BJ (cell line): ENCODE results near the gene DBNL. TPM values are rescaled to one million over a fixed set of nuclear protein-coding genes. Genes with fewer than 3 reads are reported as not detected.

Experiments
- CTCF ChIA-PET: fragments of 350-600 bp; formaldehyde crosslinking; extraction: SDS; loops from one replicate; lab custom pipeline; 2021; ENCODE audit warnings: antibody characterized with exemption, inconsistent platforms; lab: Yijun Ruan, JAX
- POLR2A ChIA-PET: fragments of 300-600 bp; sonication (Branson Sonifier 250); formaldehyde crosslinking; extraction: SDS; loops from one replicate; lab custom pipeline; 2021; ENCODE audit warnings: antibody characterized with exemption; lab: Charles Lee
- DNase-seq: peaks from one replicate; pipeline ENCODE4 v3.0.0-alpha.2; 2011; ENCODE audit warnings: low read depth
- H3K27me3 ChIP-seq: 2 replicates; pipeline ENCODE4 v1.6.0; 2011; ENCODE audit warnings: low read length; ENCODE audit not compliant: control insufficient read depth, insufficient read depth
- H3K36me3 ChIP-seq: 2 replicates; pipeline ENCODE4 v1.5.1; 2011; ENCODE audit warnings: low read length; ENCODE audit not compliant: control insufficient read depth, insufficient read depth
- H3K4me3 ChIP-seq: 2 replicates; pipeline ENCODE4 v1.5.1; 2011; ENCODE audit warnings: low read depth, mild to moderate bottlenecking, control low read depth, low read length
- CTCF ChIP-seq: IDR thresholded peaks from 2 replicates; pipeline ENCODE4 v1.5.1; 2011; ENCODE audit warnings: low read depth, mild to moderate bottlenecking, control low read depth, inconsistent platforms, low read length, moderate library complexity; ENCODE audit not compliant: insufficient read depth
- polyA plus RNA-seq: library from polyadenylated mRNA; depleted of rRNA; stranded (reverse); fragments of >200 nt; gene quantifications from 2 replicates; pipeline ENCODE4 v1.2.3, GENCODE V29; 2011

The DBNL gene
- polyA plus RNA-seq, 1 experiment, result 140 TPM

DNA sequence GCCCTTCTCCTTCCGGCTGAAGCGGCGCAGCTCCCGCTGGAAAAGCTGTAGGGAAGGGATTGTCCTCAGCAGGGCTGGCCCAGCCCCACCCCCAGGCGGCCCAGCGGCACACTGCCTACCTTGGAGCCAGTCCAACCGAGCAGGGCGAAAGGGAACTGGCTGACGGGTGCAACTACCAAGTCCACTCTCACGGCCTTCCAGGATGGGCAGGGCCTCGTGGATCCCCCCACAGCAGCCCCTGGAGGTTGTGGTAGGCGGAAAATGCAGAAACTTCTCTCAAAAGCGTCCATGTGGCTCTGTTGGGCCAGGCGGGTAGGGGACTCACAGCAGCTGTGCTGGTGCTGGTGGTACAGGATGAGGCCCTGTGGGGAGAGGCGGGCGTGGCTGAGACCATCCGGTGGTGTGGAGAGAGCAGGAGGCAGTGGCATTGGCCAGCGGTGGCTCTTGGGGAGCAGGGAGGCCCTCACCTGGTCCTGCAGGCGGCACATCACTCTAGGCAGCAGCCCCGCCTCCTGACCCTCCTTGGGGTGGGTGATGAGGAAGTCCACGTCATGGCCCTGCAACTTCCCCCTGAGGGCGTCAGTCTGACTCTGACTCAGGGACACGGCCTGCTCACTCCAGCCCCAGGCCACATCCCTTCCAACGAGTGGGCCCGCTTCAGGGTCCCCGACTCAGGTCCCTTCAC is 29.3 kb downstream of the DBNL start:
- peaks cover 32% of the 10 kb centered on the region for H3K36me3 ChIP-seq
- no peak overlapping the region for H3K4me3 ChIP-seq
- no peaks in the 10 kb centered on the region for H3K27me3 ChIP-seq
- DNase-seq, result no peak
- no peak for TF ChIP-seq CTCF
- ChIA-PET POLR2A (no interaction called here), CTCF (interaction anchor here (0.9 to 3.6 kb wide), 4 partner anchors 29 to 127 kb away, joined by 3 to 52 read pairs (median 4); partner anchors contain the start of genes DBNL and YKT6)

GRCh38 chr7:44074349-44074695 is 29.8 kb downstream of the DBNL start:
- no peak overlapping the region for H3K4me3 ChIP-seq
- ChIA-PET CTCF (interaction anchor here (0.9 to 1.6 kb wide), 3 partner anchors 28 to 126 kb away, joined by 3 to 4 read pairs (median 3); partner anchors contain the start of gene YKT6), POLR2A (no interaction called here)
- H3K36me3 ChIP-seq, result peaks cover 37% of the 10 kb centered on the region
- no peaks in the 10 kb centered on the region for H3K27me3 ChIP-seq
- no peak for TF ChIP-seq CTCF
- no peak for DNase-seq

DNA sequence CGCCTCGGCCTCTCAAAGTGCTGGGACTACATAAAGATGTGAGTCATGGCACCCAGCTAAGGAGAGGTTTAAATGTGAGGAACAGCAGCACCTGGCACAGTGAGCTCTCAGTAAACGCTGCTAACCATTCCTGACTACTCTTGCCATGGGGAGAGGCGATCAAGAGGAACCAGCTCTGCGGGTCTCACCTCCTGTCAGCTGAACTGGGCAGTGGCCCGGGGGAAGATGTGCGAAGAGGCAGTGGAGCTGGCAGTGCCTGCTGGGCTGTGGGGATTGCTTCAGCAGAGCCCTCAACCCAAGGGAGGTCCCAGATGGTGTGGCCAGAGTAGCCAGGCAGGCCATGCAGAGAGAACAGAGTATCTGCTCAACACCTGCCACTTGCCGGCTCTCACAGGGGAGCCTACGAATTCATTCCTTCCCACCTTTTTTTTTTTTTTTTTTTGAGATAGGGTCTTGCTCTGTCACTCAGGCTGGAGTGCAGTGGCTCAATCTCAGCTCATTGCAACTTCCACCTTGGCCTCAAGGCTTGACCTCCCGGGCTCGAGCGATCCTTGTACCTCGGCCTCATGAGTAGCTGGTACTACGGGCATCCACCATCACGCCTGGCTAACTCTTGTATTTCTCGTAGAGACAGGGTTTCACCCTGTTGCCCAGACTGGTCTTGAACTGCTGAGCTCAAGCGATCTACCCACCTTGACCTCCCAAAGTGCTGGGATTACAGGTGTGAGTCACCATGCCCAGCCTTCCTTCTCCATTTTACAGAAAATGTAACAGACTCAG is 31.0 kb downstream of the DBNL start:
- no peak for DNase-seq
- H3K36me3 ChIP-seq, result peaks cover 47% of the 10 kb centered on the region
- ChIA-PET POLR2A (no interaction called here), CTCF (interaction anchor here (0.5 to 1.6 kb wide), 5 partner anchors 37 to 138 kb away, joined by 3 to 4 read pairs (median 3); partner anchors contain the start of gene YKT6)
- TF ChIP-seq CTCF, result no peak
- no peak overlapping the region for H3K4me3 ChIP-seq
- no peaks in the 10 kb centered on the region for H3K27me3 ChIP-seq

GRCh38 chr7:44076101-44076895 is 31.8 kb downstream of the DBNL start:
- TF ChIP-seq CTCF, result no peak
- Histone ChIP-seq H3K36me3 (peaks cover 51% of the 10 kb centered on the region), H3K4me3 (no peak overlapping the region), H3K27me3 (no peaks in the 10 kb centered on the region)
- no peak for DNase-seq
- POLR2A ChIA-PET, result no interaction called here
- CTCF ChIA-PET, result no interaction called here

DNA sequence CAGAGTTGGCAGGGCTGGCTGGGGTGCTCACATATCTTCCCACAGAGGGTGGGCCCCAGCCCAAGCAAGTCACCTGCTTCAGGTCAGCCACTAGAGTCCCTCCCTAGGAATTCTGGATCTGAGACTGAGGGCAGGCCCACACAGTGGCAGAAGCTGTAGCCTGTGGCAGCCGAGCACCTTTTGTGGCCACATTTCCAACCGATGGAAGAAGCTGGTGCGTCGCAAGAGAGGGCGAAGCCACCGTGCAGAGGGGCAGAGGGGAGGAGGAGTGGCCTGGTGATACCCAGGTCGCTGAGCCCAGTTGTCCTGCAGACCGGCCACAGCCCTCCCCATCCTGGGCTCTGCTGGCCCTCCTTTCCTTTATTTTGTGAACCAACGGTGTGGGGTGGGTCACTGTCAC is 32.6 kb downstream of the DBNL start:
- no peak for DNase-seq
- peaks cover 51% of the 10 kb centered on the region for H3K36me3 ChIP-seq
- ChIA-PET CTCF (no interaction called here), POLR2A (no interaction called here)
- H3K4me3 ChIP-seq, result no peak overlapping the region
- TF ChIP-seq CTCF, result no peak
- H3K27me3 ChIP-seq, result no peaks in the 10 kb centered on the region
